Stimulated activated CD4-positive, alpha-beta T cell treated with anti-CD3 and anti-CD28 coated beads, Interleukin-12 subunit alpha, Interleukin-12 subunit beta, amount 100 ng/mL, for 4 hours (primary cell): ENCODE measurements around the gene ARL3.
"Not testable (repeated sequence)": the region's sequence is repeated elsewhere in the genome, so short reads cannot be mapped to it uniquely, and the experiment has no call there.

ENCODE experiments used
- DNase-seq: peaks from one replicate; pipeline ENCODE4 v3.0.0-alpha.2; 2020

The ARL3 gene

DNA sequence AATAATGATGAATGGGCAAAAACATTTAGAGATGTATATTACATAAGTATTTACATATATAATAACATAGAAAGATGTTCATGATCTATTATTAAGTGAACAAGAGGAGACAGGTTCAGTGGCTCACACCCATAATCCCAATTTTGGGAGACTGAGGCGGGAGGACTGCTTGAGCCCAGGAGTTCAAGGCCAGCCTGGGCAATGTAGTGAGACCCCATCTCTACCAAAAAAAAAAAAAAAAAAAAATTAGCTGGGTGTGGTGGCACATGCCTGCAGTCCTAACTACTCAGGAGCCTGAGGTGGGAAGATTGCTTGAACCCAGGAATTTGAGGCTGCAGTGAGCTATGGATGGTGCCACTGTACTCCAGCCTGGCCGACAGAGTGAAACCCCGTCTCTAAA is 12.4 kb downstream of the ARL3 start:
- DNase-seq = no peak

DNA sequence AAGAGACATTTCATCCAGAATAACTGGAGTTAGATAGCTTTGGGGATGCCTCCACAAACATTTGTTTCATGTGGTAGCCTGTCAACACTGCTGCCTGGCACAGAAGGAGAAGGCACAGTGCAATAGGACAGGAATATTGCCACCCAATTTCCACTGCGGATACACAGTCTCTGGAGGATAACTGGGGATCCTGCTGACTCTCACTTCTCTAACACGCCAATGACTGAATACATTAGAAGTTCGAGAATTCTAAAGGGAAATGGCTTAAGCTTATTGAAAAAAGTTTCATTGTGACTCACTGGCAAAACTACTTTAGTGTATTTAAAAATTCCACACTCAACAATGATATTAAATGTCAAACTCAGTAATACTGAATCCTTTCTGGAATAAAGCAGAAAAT is 12.9 kb downstream of the ARL3 start:
- DNase-seq = no peak

- no peak for DNase-seq
These were observed 15.3 kb downstream of the ARL3 start for GRCh38 chr10:102698894-102699293.

- no peak for DNase-seq
These were observed 17.5 kb downstream of the ARL3 start for GRCh38 chr10:102696736-102697135.

GRCh38 chr10:102695401-102695800 is 18.8 kb downstream of the ARL3 start:
- DNase-seq = not testable (repeated sequence)

DNA sequence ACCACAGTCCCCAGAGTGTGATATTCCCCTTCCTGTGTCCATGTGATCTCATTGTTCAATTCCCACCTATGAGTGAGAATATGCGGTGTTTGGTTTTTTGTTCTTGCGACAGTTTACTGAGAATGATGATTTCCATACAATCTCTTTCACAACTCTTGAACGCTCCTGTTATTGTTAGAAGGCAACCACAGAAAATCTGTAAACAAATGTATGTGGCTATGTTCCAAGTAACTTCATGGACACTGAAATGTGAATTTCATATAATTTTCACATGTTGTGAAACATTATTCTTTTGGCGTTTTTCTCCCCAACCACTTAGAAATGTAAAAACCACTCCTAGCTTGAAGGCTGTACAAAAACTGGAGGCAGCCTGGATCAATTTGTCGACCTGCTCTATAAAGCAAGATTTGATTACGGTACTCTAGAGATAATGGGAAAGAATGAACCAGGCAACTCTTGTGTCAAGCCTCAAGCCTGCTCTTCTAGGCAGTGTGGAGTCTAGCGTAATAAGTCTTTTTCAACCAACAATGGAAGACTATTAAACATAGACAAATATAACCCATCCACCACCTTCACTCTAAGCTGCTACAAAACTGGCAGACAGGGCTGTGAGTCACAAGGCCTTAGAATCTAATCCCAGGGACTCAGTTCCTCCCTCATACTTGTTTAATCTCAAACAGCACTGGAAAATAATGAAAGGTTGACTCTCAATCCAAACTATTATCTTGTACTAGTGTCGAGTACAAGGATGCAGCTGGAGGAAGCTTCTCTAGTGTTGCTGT is 22.7 kb downstream of the ARL3 start:
- DNase-seq = no peak

- DNase-seq = no peak
These were observed 30.5 kb downstream of the ARL3 start for GRCh38 chr10:102683736-102684135.

DNA sequence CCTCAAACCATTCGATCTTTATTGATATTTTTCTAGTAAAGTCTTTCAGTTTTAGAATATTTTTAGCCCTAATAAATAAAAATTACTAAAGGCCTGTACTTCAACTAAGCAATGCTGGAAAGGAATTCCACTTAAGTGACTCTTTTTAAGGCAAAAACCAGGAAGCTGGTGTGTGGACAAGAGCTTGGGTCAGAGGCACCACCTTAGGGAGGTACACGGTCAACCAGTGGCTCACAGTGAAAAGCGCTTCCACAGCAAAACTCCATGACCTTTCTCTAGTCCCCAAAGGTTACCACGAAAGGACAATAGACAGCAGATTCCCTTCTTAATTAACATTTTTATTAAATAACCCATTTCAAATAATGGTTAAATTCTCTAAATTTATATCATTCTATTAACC is 31.2 kb downstream of the ARL3 start:
- DNase-seq = no peak

DNA sequence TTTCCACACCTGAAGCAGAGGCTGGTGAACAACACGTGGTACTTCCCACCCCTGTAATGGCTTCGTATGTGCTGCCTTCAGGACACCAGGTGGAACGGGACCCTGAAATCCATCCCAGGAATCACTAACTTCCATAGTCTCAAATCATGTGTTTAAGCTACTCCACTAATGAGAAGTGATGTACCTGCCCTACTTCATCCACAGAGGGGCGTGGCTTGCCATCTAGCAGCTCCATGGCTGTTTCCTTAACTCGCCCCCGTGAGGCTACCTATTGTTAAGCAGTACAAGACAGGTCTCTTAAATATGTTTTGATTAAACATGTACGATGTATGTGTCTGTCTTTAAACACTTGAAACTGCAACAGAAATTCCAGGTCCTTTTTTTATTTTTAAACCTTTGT is 31.8 kb downstream of the ARL3 start:
- no peak for DNase-seq

DNA sequence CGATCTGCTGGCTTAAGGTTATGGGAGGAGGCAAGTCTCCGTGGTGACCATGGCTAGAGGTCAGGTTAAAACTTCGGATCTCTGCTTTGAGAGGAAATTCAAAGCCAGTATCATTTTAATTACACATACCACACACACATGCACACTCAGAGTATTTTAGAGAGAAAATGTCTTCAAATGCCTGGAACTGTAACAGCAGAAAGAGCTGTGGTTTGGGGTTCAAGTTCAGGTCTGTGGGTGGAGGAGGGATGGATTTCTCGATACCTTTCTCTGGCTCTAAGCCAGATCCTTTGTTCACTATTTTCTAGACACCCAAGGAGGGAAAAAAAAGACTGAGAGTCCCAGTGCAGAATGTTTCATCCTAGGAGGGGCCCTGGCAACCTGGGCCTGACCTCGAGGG is 32.5 kb downstream of the ARL3 start:
- no peak for DNase-seq

DNA sequence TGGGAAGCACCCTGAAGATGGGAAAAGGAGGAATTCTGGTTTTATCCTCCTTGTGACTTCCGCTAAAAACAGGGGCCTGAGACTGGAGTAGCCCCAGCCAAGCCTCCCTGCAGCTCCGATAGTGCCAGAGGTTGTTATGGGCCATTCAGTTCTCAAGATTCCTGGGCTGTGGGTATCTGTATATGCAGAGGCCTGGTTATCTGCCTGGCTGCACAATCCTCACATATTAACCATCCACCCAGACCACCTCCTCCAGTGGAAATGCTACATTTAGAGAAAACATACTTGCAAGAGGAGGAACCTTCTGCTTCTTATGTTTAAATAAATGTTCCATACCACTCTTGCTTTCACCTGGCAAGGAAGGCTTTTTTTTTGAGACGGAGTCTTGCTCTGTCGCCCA is 34.6 kb downstream of the ARL3 start:
- DNase-seq = no peak

- no peak for DNase-seq
These were observed 35.3 kb downstream of the ARL3 start for GRCh38 chr10:102678842-102679289.

DNA sequence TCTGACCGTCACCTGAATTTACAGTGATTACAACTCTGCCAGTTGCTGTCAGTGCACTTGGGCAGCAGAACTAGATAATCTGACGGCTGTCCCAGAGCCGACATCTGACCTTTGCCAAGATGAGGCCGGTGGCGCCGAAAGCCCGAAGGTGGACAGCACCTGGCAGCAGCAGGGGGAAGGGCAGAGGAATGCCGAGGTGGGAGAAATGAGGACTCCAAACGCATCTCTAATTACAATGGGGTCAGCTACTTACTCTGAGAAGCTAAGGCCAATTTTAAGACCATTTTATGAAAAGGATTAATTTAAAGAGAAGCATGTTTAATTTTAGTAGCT is 36.2 kb downstream of the ARL3 start:
- DNase-seq = no peak

GRCh38 chr10:102677331-102678067 is 36.7 kb downstream of the ARL3 start:
- no peak for DNase-seq

DNA sequence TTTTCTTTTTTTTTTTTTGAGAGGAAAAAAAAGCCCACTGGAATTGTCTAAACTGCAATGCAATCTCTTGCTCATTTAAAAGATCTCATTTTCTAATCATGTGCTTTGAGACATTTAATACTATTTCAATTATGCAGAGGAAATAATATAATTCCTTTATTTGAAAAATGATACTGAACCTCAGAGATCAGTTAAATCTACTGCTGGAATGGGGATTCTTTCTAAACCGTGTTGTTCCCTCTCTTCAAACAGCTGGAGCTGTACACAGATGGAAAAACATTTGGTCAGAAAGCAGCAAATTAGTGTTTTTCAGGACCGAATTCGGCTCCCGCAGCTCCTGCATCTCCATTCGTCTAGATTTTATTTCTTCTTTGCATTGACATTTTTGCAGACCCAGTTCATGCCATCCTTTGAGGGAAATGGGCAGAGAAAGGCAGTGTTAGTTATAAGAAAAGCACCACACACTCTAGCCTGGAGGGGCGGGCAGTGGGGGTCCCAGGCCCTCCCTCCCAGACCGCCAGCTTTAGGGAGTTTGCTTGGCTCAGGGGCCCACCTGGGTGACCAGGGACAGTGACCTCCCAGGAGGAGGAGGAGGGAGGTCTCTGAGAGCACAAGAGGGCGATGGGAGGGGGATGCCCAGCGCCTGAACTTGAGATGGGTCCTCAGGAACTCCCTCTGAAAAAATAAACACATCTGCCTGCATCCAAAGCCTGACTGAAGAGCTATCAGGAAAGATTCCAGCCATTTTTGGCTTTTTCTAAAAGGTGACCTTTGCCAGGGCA is 37.5 kb downstream of the ARL3 start:
- DNase-seq = no peak

DNA sequence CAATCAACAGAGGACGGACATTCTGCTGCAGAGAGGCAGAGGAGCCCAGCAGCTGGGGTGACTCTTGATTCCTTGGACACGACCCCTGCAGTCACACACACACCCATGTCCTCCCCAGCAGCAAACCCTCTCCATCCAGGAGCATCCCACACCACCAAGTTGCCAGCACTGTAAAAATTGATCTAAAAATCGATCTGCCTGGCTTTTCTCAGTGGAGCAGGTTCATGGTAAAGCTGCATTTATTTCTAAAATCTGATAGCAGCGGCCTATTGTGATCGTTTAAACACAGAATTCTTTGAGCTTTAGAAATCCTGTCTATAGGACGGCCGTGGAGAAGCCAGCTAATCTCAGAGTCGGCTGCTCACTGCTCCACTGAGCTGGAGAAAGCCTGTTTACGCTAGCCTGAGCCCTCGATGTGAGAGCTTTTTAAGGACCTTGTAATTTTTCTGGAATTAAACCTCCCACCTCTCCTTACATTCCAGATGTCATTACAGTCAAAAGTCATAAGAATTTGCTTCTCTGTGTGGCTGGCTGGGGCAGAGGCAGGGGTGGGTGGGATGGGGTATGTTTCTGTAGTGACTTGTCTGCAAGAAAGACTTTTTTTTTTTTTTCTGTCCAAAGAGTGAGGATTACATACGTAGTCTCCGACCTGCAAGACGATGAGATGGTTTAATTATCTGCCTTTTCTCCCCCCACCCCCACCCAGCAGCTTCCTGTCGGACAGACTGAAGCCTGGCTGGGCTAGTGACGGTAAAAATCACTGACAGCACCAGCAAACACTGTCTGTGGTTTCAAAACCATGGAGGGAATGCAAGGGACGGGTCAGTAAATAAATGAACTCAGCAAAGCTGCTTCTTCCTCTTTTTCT is 38.3 kb downstream of the ARL3 start:
- no peak for DNase-seq

- DNase-seq = no peak
These were observed 39.1 kb downstream of the ARL3 start for GRCh38 chr10:102675011-102675665.

GRCh38 chr10:102674566-102674965 is 39.6 kb downstream of the ARL3 start:
- no peak for DNase-seq

- DNase-seq = peak; percentile 51
These were observed 40.2 kb downstream of the ARL3 start for GRCh38 chr10:102673819-102674511.

DNA sequence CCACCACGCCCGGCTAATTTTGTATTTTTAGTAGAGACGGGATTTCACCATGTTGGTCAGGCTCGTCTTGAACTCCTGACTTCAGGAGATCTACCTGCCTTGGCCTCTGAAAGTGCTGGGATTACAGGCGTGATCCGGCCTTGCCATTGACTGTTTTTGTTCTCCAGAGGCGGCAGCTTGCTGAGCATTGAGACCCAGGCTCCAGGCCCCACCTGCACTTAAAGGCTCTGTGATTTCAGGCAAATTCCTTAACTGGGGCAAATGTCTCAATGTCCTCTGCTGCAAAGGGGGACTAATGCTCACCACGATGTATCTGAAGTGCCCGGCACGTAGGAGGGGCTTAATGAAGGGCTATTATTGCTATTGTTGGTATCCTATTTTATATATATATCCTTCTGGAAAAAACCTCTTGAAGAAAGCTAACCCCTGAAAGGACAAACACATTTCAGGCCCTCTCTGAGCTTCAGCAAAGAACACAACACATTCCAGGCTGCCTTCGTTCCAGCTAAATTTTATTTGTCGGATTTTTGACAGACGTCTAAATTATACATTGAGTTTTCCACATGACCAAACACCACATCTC is 40.9 kb downstream of the ARL3 start:
- no peak for DNase-seq

DNA sequence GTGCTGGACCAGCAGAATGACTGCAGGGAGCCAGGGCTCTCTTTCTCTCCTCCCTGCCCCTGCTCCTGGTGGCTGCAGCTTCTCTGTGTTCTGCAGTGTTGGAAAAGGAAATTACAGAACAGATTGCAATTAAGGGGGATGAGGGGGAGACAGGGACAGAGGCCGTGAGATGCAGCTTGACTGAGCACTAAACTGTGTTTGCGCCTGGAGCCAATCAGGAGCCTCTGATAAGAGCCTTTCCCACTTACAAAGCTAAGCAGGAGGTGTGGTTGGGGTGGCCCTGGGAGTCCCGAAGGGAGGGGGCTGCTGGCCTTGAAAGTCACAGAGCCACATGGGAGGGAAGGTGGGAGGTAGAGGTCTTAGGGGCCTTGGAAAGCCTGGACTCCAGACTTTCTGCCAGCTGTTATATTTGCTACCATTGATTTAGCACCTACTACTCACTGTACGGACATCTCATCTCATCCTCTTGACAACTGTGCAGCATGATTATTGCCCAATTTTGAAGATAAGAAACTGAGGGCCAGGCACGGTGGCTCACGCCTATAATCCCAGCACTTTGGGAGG is 43.2 kb downstream of the ARL3 start:
- DNase-seq = no peak
